Smooth muscle cell (in vitro differentiated cells): ENCODE data around the gene RBPJL. TPM values are rescaled to one million over a fixed set of nuclear protein-coding genes. Genes with fewer than 3 reads are reported as not detected.

ENCODE experiments used
- DNase-seq: peaks from one replicate; lab custom pipeline; 2025; ENCODE audit not compliant: unreplicated experiment; lab: John Stamatoyannopoulos, UW
- H2AFZ ChIP-seq: fragments of 200-600 bp; sonication (generic); 2 replicates; pipeline ENCODE4 v1.6.0; 2016; ENCODE audit warnings: antibody characterized with exemption, low read depth, mild to moderate bottlenecking
- H3F3A ChIP-seq: fragments of 200-600 bp; sonication (generic); 2 replicates; pipeline ENCODE4 v1.6.0; 2017; ENCODE audit warnings: antibody characterized with exemption, low read depth
- H3K27ac ChIP-seq: fragments of 200-600 bp; sonication (generic); 2 replicates; pipeline ENCODE4 v1.5.1; 2016; ENCODE audit warnings: low read depth, mild to moderate bottlenecking
- H3K27me3 ChIP-seq: fragments of 200-600 bp; sonication (generic); 2 replicates; pipeline ENCODE4 v1.6.1; 2016; ENCODE audit warnings: low read depth, mild to moderate bottlenecking
- H3K36me3 ChIP-seq: fragments of 200-600 bp; sonication (generic); 2 replicates; pipeline ENCODE4 v1.5.1; 2016; ENCODE audit warnings: low read depth
- H3K4me1 ChIP-seq: fragments of 200-600 bp; sonication (generic); 2 replicates; pipeline ENCODE4 v1.5.1; 2016; ENCODE audit warnings: low read depth
- H3K4me2 ChIP-seq: fragments of 200-600 bp; sonication (generic); 2 replicates; pipeline ENCODE4 v1.6.0; 2016; ENCODE audit warnings: mild to moderate bottlenecking
- H3K4me3 ChIP-seq: fragments of 200-600 bp; sonication (generic); 2 replicates; pipeline ENCODE4 v1.5.1; 2016; ENCODE audit warnings: mild to moderate bottlenecking
- H3K79me2 ChIP-seq: fragments of 200-600 bp; sonication (generic); 2 replicates; pipeline ENCODE4 v1.6.0; 2016; ENCODE audit warnings: low read depth, mild to moderate bottlenecking
- H3K9ac ChIP-seq: fragments of 200-600 bp; sonication (generic); 2 replicates; pipeline ENCODE4 v1.6.0; 2016; ENCODE audit warnings: low read depth
- H3K9me3 ChIP-seq: fragments of 200-600 bp; sonication (generic); replicated peaks from 2 replicates; pipeline ENCODE4 v1.5.1; 2016; ENCODE audit warnings: low read depth
- H4K20me1 ChIP-seq: fragments of 200-600 bp; sonication (generic); 2 replicates; pipeline ENCODE4 v1.6.0; 2016; ENCODE audit warnings: low read depth
- CTCF ChIP-seq: fragments of 200-600 bp; sonication (generic); IDR thresholded peaks from 2 replicates; pipeline ENCODE4 v1.5.1; 2017; ENCODE audit warnings: borderline replicate concordance, mild to moderate bottlenecking, antibody characterized with exemption; ENCODE audit not compliant: insufficient read depth, poor library complexity, severe bottlenecking
- WGBS: methylation state at CpG from one replicate; pipeline ENCODE4 v1.1.7; 2016; ENCODE audit warnings: low lambda C conversion rate; 5-methylcytosine and 5-hydroxymethylcytosine counted together
- polyA plus RNA-seq: library from polyadenylated mRNA; unstranded; fragments of >200 nt; fragmentation: Nextera tagmentation; extraction: Ambion mirVana; gene quantifications from 2 replicates; pipeline ENCODE4 v1.2.1, GENCODE V29; 2016
- total RNA-seq: library from RNA; depleted of rRNA; stranded (reverse); fragments of >200 nt; gene quantifications from 2 replicates; pipeline ENCODE4 v1.2.3, GENCODE V29; 2014

RBPJL gene
- total and polyA plus RNA-seq, 2 experiments from 2014 or later = not detected

- no peak overlapping the region for H2AFZ ChIP-seq
- H3K27me3 ChIP-seq = no peaks in the 10 kb centered on the region
- H3K9ac ChIP-seq = no peak overlapping the region
- H3K27ac ChIP-seq = no peak overlapping the region
- H3K9me3 ChIP-seq = no peaks in the 10 kb centered on the region
- no peak for TF ChIP-seq CTCF
- 97% methylated on average over 52 of the region's 52 CpGs for WGBS
- no peak for DNase-seq
- H4K20me1 ChIP-seq = no peaks in the 10 kb centered on the region
- H3F3A ChIP-seq = no peaks in the 10 kb centered on the region
- H3K4me3 ChIP-seq = no peak overlapping the region
- no peak overlapping the region for H3K4me2 ChIP-seq
- H3K79me2 ChIP-seq = no peaks in the 10 kb centered on the region
- H3K36me3 ChIP-seq = no peaks in the 10 kb centered on the region
- no peaks in the 10 kb centered on the region for H3K4me1 ChIP-seq
These were observed 8.7 kb upstream of the RBPJL start for GRCh38 chr20:45297786-45298497.

GRCh38 chr20:45299786-45300185 is 6.9 kb upstream of the RBPJL start:
- TF ChIP-seq CTCF = no peak
- 93% methylated on average over 6 of the region's 6 CpGs for WGBS

DNA sequence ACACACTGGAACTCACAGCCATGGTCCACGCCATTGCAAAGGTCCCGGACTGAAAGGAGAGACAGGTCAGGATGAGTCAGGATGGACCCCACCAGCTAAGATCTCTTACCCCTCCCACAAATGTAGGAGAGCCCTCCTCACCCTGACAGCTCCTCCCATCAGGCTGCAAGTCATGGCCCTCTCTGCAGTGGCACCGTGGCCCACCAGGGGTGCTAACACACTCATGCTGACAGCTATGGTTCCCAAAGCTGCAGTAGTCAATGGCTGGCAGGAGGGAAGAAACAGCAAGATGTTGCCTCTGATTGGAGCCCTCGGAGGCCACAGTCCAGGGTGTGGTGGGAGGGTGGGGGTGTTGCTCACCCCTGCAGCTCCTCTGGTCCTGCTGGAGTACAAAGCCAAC is 5.7 kb upstream of the RBPJL start:
- no peaks in the 10 kb centered on the region for H3K27me3 ChIP-seq
- no peak overlapping the region for H3K9ac ChIP-seq
- WGBS = 43% methylated on average over 4 of the region's 4 CpGs
- H4K20me1 ChIP-seq = no peaks in the 10 kb centered on the region
- no peak overlapping the region for H2AFZ ChIP-seq
- H3K4me3 ChIP-seq = no peak overlapping the region
- TF ChIP-seq CTCF = peak; percentile 24
- H3F3A ChIP-seq = no peaks in the 10 kb centered on the region
- DNase-seq = no peak
- H3K4me2 ChIP-seq = no peak overlapping the region
- H3K79me2 ChIP-seq = no peaks in the 10 kb centered on the region
- H3K27ac ChIP-seq = no peak overlapping the region
- H3K4me1 ChIP-seq = no peaks in the 10 kb centered on the region
- H3K36me3 ChIP-seq = no peaks in the 10 kb centered on the region
- H3K9me3 ChIP-seq = no peaks in the 10 kb centered on the region

More at GRCh38 chr20:45299786-45300185, 6.9 kb upstream of the RBPJL start:
- Histone ChIP-seq H2AFZ (no peak overlapping the region), H3K4me1 (no peaks in the 10 kb centered on the region), H3K27me3 (no peaks in the 10 kb centered on the region), H3K79me2 (no peaks in the 10 kb centered on the region), H3F3A (no peaks in the 10 kb centered on the region), H3K4me3 (no peak overlapping the region), H3K9ac (no peak overlapping the region), H3K4me2 (no peak overlapping the region), H3K36me3 (no peaks in the 10 kb centered on the region), H3K27ac (no peak overlapping the region), H4K20me1 (no peaks in the 10 kb centered on the region), H3K9me3 (no peaks in the 10 kb centered on the region)
- no peak for DNase-seq

DNA sequence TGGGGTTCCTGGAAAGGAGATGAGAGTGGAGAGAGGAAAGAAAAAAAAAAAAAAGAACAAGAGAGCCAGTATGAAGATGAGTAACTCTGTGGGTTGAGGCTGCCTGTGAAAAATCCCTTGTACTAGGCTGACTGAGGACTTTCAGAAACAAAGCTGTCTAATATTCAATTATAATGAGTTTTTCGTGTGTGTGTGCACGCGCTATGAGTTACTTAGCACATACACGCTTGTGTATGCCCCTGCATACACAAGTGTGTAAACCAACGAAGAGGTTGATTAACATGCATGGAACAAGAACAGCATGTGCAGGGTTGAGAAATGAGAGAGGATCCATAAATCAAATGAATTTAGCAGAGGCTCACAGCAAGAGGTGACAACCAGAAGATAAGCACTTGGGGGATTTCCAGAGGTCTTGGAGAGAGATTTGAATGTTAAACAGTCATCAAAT is 4.8 kb upstream of the RBPJL start:
- Histone ChIP-seq H4K20me1 (no peaks in the 10 kb centered on the region), H3K79me2 (no peaks in the 10 kb centered on the region), H3K27me3 (no peaks in the 10 kb centered on the region), H3K4me2 (no peak overlapping the region), H3K4me1 (no peaks in the 10 kb centered on the region), H3K36me3 (no peaks in the 10 kb centered on the region), H3K27ac (no peak overlapping the region), H3K9ac (no peak overlapping the region), H3K9me3 (no peaks in the 10 kb centered on the region), H3F3A (no peaks in the 10 kb centered on the region), H3K4me3 (no peak overlapping the region), H2AFZ (no peak overlapping the region)
- DNase-seq = no peak
- 95% methylated on average over 5 of the region's 5 CpGs for WGBS
- TF ChIP-seq CTCF = no peak
